HepG2 (cell line): ENCODE measurements around the gene LRRTM1.

ENCODE experiments used
- REST ChIP-seq, 2 experiments: IDR thresholded peaks; 2 replicates each; pipeline ENCODE4 v1.6.1; 2011 to 2012; ENCODE audit warnings: low read length in 2 of 2, borderline replicate concordance in 1 of 2, low read depth in 1 of 2, mild to moderate bottlenecking in 1 of 2, moderate library complexity in 1 of 2
- RFX5 ChIP-seq: IDR thresholded peaks from 2 replicates; pipeline ENCODE4 v1.6.1; 2011; ENCODE audit warnings: low read depth, low read length, improper control_type of control experiment

GRCh38 chr2:80292474-80292873, 12.1 kb downstream of the LRRTM1 start:
- TF ChIP-seq RFX5 (no peak), REST (IDR thresholded peaks at IDR 0.05; ENCODE audit: borderline replicate concordance in 1 of 2, low read depth in 1 of 2, low read length in 2 of 2) (no peak)
